K562 (cell line): Measurements from ENCODE around the gene PPT1. TPM values are rescaled to one million over a fixed set of nuclear protein-coding genes. Genes with fewer than 3 reads are reported as not detected.

Experiments used
- ATAC-seq: fragments of 200-7000 bp; cut with Tn5 transposase; 3 replicates; pipeline ENCODE4 v1.9.1; 2020; ENCODE audit warnings: moderate library complexity
- BruUV-seq: library from RNA; stranded (reverse); fragments of 400-500 nt; replicated peaks from 2 replicates; lab custom pipeline; 2021; lab: Mats Ljungman, UMichigan
- CTCF ChIA-PET: fragments of 300-600 bp; formaldehyde crosslinking; extraction: SDS; loops from one replicate; lab custom pipeline; 2021; ENCODE audit warnings: low intra/inter-chr PET ratio; lab: Yijun Ruan, JAX
- POLR2A ChIA-PET: fragments of 300-600, 350-650 bp; sonication (Branson Sonifier 250); formaldehyde crosslinking; extraction: SDS; loops from one replicate; lab custom pipeline; 2021; ENCODE audit warnings: antibody characterized with exemption, inconsistent platforms; lab: Yijun Ruan, JAX
- DNase-seq, 4 experiments: peaks; one replicate each; pipeline versions ENCODE4 v3.0.0 to v3.0.0-alpha.2; 2011 to 2018; ENCODE audit warnings: low spot score in 3 of 4, mixed read lengths in 3 of 4; ENCODE audit errors: extremely low read depth in 1 of 4
- FAIRE-seq: peaks from 2 replicates; lab custom pipeline; 2011; peaks lifted over from hg19 to GRCh38; lab: Jason Lieb, UNC
- H2AFZ ChIP-seq: 2 replicates; pipeline ENCODE4 v1.6.0; 2011; ENCODE audit warnings: low read depth, low read length, control low read depth, inconsistent platforms
- H3K27ac ChIP-seq: fragments of 200-600 bp; 3 replicates; pipeline ENCODE4 v1.8.0; 2011; ENCODE audit warnings: low read depth, mild to moderate bottlenecking, control low read depth, inconsistent platforms, low read length, moderate library complexity, mixed read lengths; ENCODE audit errors: extremely low read depth
- H3K27me3 ChIP-seq, 2 experiments: fragments of 300-600 bp in 1 of 2; 2 replicates in 1 of 2; 3 replicates in 1 of 2; pipeline versions ENCODE4 v1.6.0 to v1.8.0; 2011; ENCODE audit warnings: inconsistent platforms in 2 of 2, low read length in 2 of 2, mild to moderate bottlenecking in 1 of 2, mixed read lengths in 1 of 2, moderate library complexity in 1 of 2; ENCODE audit not compliant: control insufficient read depth in 2 of 2, insufficient read depth in 2 of 2
- H3K36me3 ChIP-seq: fragments of 300-600 bp; 3 replicates; pipeline ENCODE4 v1.8.0; 2011; ENCODE audit warnings: mild to moderate bottlenecking, low read length, inconsistent platforms; ENCODE audit not compliant: control insufficient read depth, insufficient read depth
- H3K4me1 ChIP-seq, 2 experiments: fragments of 200-600 bp in 1 of 2; replicated peaks in 1 of 2; 2 replicates in 1 of 2; 3 replicates in 1 of 2; pipeline versions ENCODE4 v1.5.1 to v1.8.0; 2011; ENCODE audit warnings: inconsistent platforms in 2 of 2, low read length in 2 of 2, mild to moderate bottlenecking in 1 of 2, mixed read lengths in 1 of 2, moderate library complexity in 1 of 2; ENCODE audit not compliant: control insufficient read depth in 2 of 2, insufficient read depth in 2 of 2
- H3K4me2 ChIP-seq: 2 replicates; pipeline ENCODE4 v1.6.1; 2011; ENCODE audit warnings: low read length, control low read depth, inconsistent platforms, mixed read lengths; ENCODE audit not compliant: insufficient read depth
- H3K4me3 ChIP-seq: fragments of 200-600 bp; sonication (generic), shearing (Covaris generic); 2 replicates; pipeline ENCODE4 v1.5.1; 2016; ENCODE audit warnings: control low read depth, inconsistent platforms
- H3K79me2 ChIP-seq: fragments of 200-600 bp; 3 replicates; pipeline ENCODE4 v1.8.0; 2011; ENCODE audit warnings: low read length, inconsistent platforms; ENCODE audit not compliant: control insufficient read depth, insufficient read depth
- H3K9ac ChIP-seq, 2 experiments: 2 replicates each; pipeline versions ENCODE4 v1.6.0 to v1.6.1; 2011; ENCODE audit warnings: low read depth in 2 of 2, low read length in 2 of 2, control low read depth in 1 of 2, inconsistent platforms in 1 of 2, mild to moderate bottlenecking in 1 of 2, mixed read lengths in 1 of 2; ENCODE audit not compliant: insufficient read depth in 1 of 2
- H3K9me1 ChIP-seq: one replicate; pipeline ENCODE4 v1.6.0; 2011; ENCODE audit warnings: inconsistent platforms, mild to moderate bottlenecking, low read length, moderate library complexity; ENCODE audit not compliant: control insufficient read depth, insufficient read depth
- H3K9me3 ChIP-seq: replicated peaks from 2 replicates; pipeline ENCODE4 v1.5.1; 2011; ENCODE audit warnings: low read depth, low read length, inconsistent platforms; ENCODE audit not compliant: control insufficient read depth, insufficient read depth
- H4K20me1 ChIP-seq: replicated peaks from 2 replicates; pipeline ENCODE4 v1.6.1; 2011; ENCODE audit warnings: low read length, inconsistent platforms, mixed read lengths; ENCODE audit not compliant: control insufficient read depth, insufficient read depth
- CBX3 ChIP-seq, 2 experiments: IDR thresholded peaks; 1 replicate in 1 of 2; 2 replicates in 1 of 2; pipeline ENCODE4 v1.6.1; 2012; ENCODE audit warnings: inconsistent platforms in 2 of 2, low read length in 2 of 2, borderline replicate concordance in 1 of 2, control low read depth in 1 of 2
- CUX1 ChIP-seq: fragments of 200-800 bp; sonication (Bioruptor generic); IDR thresholded peaks from 2 replicates; pipeline ENCODE4 v1.6.1; 2016; ENCODE audit warnings: missing genetic modification characterization, missing compliant biosample characterization
- E4F1 ChIP-seq: fragments of 250-450 bp; sonication (Bioruptor Pico); IDR thresholded peaks from 2 replicates; pipeline ENCODE4 v1.5.0; 2021; ENCODE audit warnings: mild to moderate bottlenecking, borderline replicate concordance
- GABPB1 ChIP-seq: sonication (generic); formaldehyde crosslinking; IDR thresholded peaks from 2 replicates; pipeline ENCODE4 v1.8.0; 2022; ENCODE audit warnings: mild to moderate bottlenecking, missing genetic modification reagents
- GATA2 ChIP-seq: sonication (generic); formaldehyde crosslinking; IDR thresholded peaks from 2 replicates; pipeline ENCODE4 v1.4.0; 2020; ENCODE audit warnings: mild to moderate bottlenecking, missing genetic modification reagents
- MTF1 ChIP-seq: fragments of 250-450 bp; sonication (Bioruptor Pico); IDR thresholded peaks from 2 replicates; pipeline ENCODE4 v1.9.0; 2021; ENCODE audit warnings: moderate library complexity, mild to moderate bottlenecking, inconsistent platforms, borderline replicate concordance
- TBL1XR1 ChIP-seq, 2 experiments: IDR thresholded peaks; 2 replicates each; pipeline ENCODE4 v1.6.1; 2012; ENCODE audit warnings: improper control_type of control experiment in 2 of 2, low read length in 2 of 2, mild to moderate bottlenecking in 1 of 2
- TEAD2 ChIP-seq: fragments of 450-650 bp; IDR thresholded peaks from 2 replicates; pipeline ENCODE4 v1.6.1; 2016; ENCODE audit warnings: missing genetic modification characterization, control low read depth, missing compliant biosample characterization
- U2AF1 ChIP-seq: fragments of 200-400 bp; formaldehyde crosslinking; optimal IDR thresholded peaks from 2 replicates; pipeline ENCODE3; 2017; ENCODE audit warnings: mild to moderate bottlenecking, low read depth, low read length, moderate library complexity
- ZNF311 ChIP-seq: fragments of 250-450 bp; sonication (Bioruptor Pico); IDR thresholded peaks from 2 replicates; pipeline ENCODE4 v1.4.0; 2020; ENCODE audit warnings: mild to moderate bottlenecking, moderate library complexity
- ZNF584 ChIP-seq: fragments of 200-800 bp; sonication (Bioruptor generic); IDR thresholded peaks from 2 replicates; pipeline ENCODE4 v1.6.1; 2016; ENCODE audit warnings: low read depth, mild to moderate bottlenecking, missing genetic modification characterization, missing compliant biosample characterization
- ZNF586 ChIP-seq: fragments of 450-650 bp; formaldehyde crosslinking; conservative IDR thresholded peaks from 2 replicates; pipeline ENCODE4 v1.4.0; 2020; ENCODE audit warnings: mild to moderate bottlenecking, moderate library complexity
- ZNF695 ChIP-seq: fragments of 450-650 bp; formaldehyde crosslinking; IDR thresholded peaks from 2 replicates; pipeline ENCODE4 v1.4.0; 2020; ENCODE audit warnings: mild to moderate bottlenecking, moderate library complexity
- WGBS: fragments of 100-300 bp; shearing (Covaris generic); methylation state at CpG from one replicate; pipeline ENCODE4 v1.1.6; 2016; ENCODE audit warnings: low coverage, mixed read lengths; ENCODE audit not compliant: insufficient coverage; ENCODE audit errors: missing lambda C conversion rate; 5-methylcytosine and 5-hydroxymethylcytosine counted together
- in situ Hi-C: fragments of 300-500 bp; cut with MboI; formaldehyde crosslinking; loops from 4 replicates; pipeline ENCODE4 v1.15.0; 2018; ENCODE audit warnings: inconsistent platforms, mixed read lengths
- intact Hi-C: fragments of 100-400 bp; cut with micrococcal nuclease; formaldehyde crosslinking; loops from 2 replicates; pipeline ENCODE4 v1.14.2; 2022
- polyA plus RNA-seq, 8 experiments: library from polyadenylated mRNA; depleted of rRNA in 4 of 8; stranded (reverse) in 5 of 8; unstranded in 3 of 8; fragments of >200 nt; fragmentation: Nextera tagmentation in 2 of 8; fragmentation: Illumina TruSeq in 1 of 8; extraction: Ambion mirVana in 2 of 8; extraction: Trizol in 1 of 8; gene quantifications; 2 replicates each; pipeline versions ENCODE4 v1.2.1 to v1.2.3, GENCODE V29; 2011 to 2014; ENCODE audit warnings: inconsistent platforms in 1 of 8, missing spikeins in 1 of 8
- total RNA-seq, 7 experiments: library from RNA; depleted of rRNA in 6 of 7; stranded (reverse); fragments of >200 nt in 6 of 7; fragmentation: Illumina TruSeq in 2 of 7; extraction: Trizol in 2 of 7; gene quantifications; 2 replicates each; pipeline versions ENCODE4 v1.2.1 to v1.2.3, GENCODE V29; 2011 to 2021; ENCODE audit warnings: low replicate concordance in 1 of 7

The PPT1 gene
- total and polyA plus RNA-seq, 9 of the 15 experiments (the other 6 are each of a cell fraction or from before 2014, with no cell fraction given), result 72.2 to 285 (median 143) TPM

- peak overlapping the region; percentile 50 for H3K4me2 ChIP-seq
- ChIA-PET CTCF (interaction anchor here (0.6 kb wide), 1 partner anchor 137 kb away, joined by 3 read pairs; no protein-coding TSS in a partner anchor), POLR2A (interaction anchor here (1.1 to 6.2 kb wide), 11 partner anchors 7 to 317 kb away, joined by 3 to 64 read pairs (median 6); partner anchors contain the start of genes CAP1 and SMAP2)
- H3K4me1 ChIP-seq, result peaks cover 36 to 80% of the 10 kb centered on the region in 2 experiments
- no TSS peak for BruUV-seq
- no peaks in the 10 kb centered on the region for H3K9me1 ChIP-seq
- WGBS, result 68% methylated on average over 5 of the region's 5 CpGs
- no peak overlapping the region; the same call in 1 of the 2 replicates for H3K4me3 ChIP-seq
- H3K9me3 ChIP-seq, result no peaks in the 10 kb centered on the region
- H3K36me3 ChIP-seq, result peaks cover 46% of the 10 kb centered on the region
- in situ Hi-C loops (no loop called here), intact Hi-C loops (loop anchor here (1.0 kb wide), 1 partner anchor 16 kb away; the partner anchor contains the start of gene CAP1)
- no peak overlapping the region for H2AFZ ChIP-seq
- H3K27me3 ChIP-seq, result no peaks in the 10 kb centered on the region; a peak in 1 of 5 replicates
- no peaks in the 10 kb centered on the region for H4K20me1 ChIP-seq
- H3K27ac ChIP-seq, result peak overlapping the region; percentile 92
- DNase-seq (no peak), FAIRE-seq (no peak), ATAC-seq (no peak)
- peak overlapping the region in 1 of 2 experiments; percentile 74; a peak in 2 of 4 replicates for H3K9ac ChIP-seq
- H3K79me2 ChIP-seq, result peaks cover 93% of the 10 kb centered on the region
- TF ChIP-seq GABPB1 (0 out of 2 replicates have a peak, but pooled peaks have one; percentile 37), TEAD2 (tag) (no peak), TBL1XR1 (IDR thresholded peaks at IDR 0.05; ENCODE audit: low read length in 2 of 2) (no peak), U2AF1 (no peak), E4F1 (CRISPR knock-in tag) (0 out of 2 replicates have a peak, but pooled peaks have one; percentile 22), ZNF584 (peak; percentile 76), ZNF311 (no peak), ZNF586 (CRISPR knock-in tag) (no peak), CUX1 (CRISPR knock-in tag) (peak; percentile 9; the same call in 1 of the 2 replicates), CBX3 (IDR thresholded peaks at IDR 0.05; ENCODE audit: borderline replicate concordance in 1 of 2, low read length in 2 of 2) (no peak), ZNF695 (CRISPR knock-in tag) (no peak), MTF1 (CRISPR knock-in tag) (no peak), GATA2 (CRISPR knock-in tag) (no peak)
These were observed 40.3 kb downstream of the PPT1 start for GRCh38 chr1:40056519-40057309.
